AG10803 (cell line): ENCODE data around the gene ARHGEF28.

Source experiments
- DNase-seq: peaks from one replicate; pipeline ENCODE4 v3.0.0; 2010; ENCODE audit warnings: low read depth
- H3K4me3 ChIP-seq: 2 replicates; pipeline ENCODE4 v1.5.1; 2011; ENCODE audit warnings: mild to moderate bottlenecking, low read length, control low read depth
- CTCF ChIP-seq: conservative IDR thresholded peaks from 2 replicates; pipeline ENCODE4 v1.5.1; 2011; ENCODE audit warnings: mild to moderate bottlenecking, low read length, control low read depth, inconsistent platforms

The ARHGEF28 gene

GRCh38 chr5:73623901-73624404, 2.0 kb upstream of the ARHGEF28 start:
- TF ChIP-seq CTCF, result no peak
- DNase-seq, result no peak
- no peak overlapping the region for H3K4me3 ChIP-seq

- H3K4me3 ChIP-seq, result no peak overlapping the region; the same call in 1 of the 2 replicates
- TF ChIP-seq CTCF, result no peak
- no peak for DNase-seq
Observed at GRCh38 chr5:73624888-73625287, 1.1 kb upstream of the ARHGEF28 start.

- peak overlapping the region; percentile 82 for H3K4me3 ChIP-seq
- TF ChIP-seq CTCF, result no peak
- peak; percentile 16 for DNase-seq
Observed at GRCh38 chr5:73625372-73625943, 538 bp upstream of the ARHGEF28 start.

GRCh38 chr5:73626814-73627313, 868 bp downstream of the ARHGEF28 start:
- DNase-seq, result no peak
- peak overlapping the region; percentile 82 for H3K4me3 ChIP-seq
- no peak for TF ChIP-seq CTCF

GRCh38 chr5:73629456-73629855, 3.5 kb downstream of the ARHGEF28 start:
- DNase-seq, result no peak
- no peak for TF ChIP-seq CTCF

GRCh38 chr5:73630765-73631164, 4.8 kb downstream of the ARHGEF28 start:
- H3K4me3 ChIP-seq, result no peak overlapping the region
- DNase-seq, result no peak
- TF ChIP-seq CTCF, result no peak

More at GRCh38 chr5:73629456-73629855, 3.5 kb downstream of the ARHGEF28 start:
- H3K4me3 ChIP-seq, result no peak overlapping the region

GRCh38 chr5:73631500-73631899, 5.5 kb downstream of the ARHGEF28 start:
- no peak overlapping the region for H3K4me3 ChIP-seq
- no peak for DNase-seq
- TF ChIP-seq CTCF, result no peak
